ENCODE data around the gene PWWP2A. TPM values are rescaled to one million over a fixed set of nuclear protein-coding genes. Genes with fewer than 3 reads are reported as not detected.

The PWWP2A gene
- total and polyA plus RNA-seq, 2 experiments from 2014 or later = 51.5 to 81.6 TPM

DNA sequence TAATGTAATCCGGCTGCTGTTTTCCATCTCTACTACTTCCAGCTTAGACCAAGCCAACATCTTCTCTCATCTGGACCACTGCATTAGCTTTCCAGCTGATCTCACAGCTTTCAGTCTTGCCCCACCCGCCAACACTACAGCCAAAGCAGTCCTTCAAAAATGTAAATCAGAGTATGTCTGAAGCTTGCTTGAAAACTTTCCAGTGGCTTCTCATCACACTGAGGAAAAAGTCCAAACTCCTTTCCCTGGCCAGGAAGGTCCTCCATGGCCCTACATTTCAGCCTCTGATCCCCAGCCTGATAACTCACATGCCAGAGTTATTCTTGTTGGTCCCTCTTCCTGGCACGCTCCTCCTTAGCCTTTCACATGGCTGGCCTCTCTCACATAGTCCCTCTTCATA lies 71.8 kb downstream of the PWWP2A start:
- no peak overlapping the region for H3K4me3 ChIP-seq
- no peak for ATAC-seq

More for the DNA sequence above, 71.8 kb downstream of the PWWP2A start:
- no peak overlapping the region for H3K4me3 Mint-ChIP-seq
- no peaks in the 10 kb centered on the region for H3K27me3 ChIP-seq (ENCODE audit: insufficient read depth)
- no peaks in the 10 kb centered on the region; the same call in none of the 2 replicates for H3K79me2 ChIP-seq (replicated peaks; ENCODE audit: insufficient read depth)
- peaks cover 32% of the 10 kb centered on the region for H3K4me1 ChIP-seq (ENCODE audit: insufficient read depth)
- no peak overlapping the region for H2AFZ ChIP-seq
- peaks cover 50% of the 10 kb centered on the region for H3K4me1 Mint-ChIP-seq
- H4K20me1 ChIP-seq (replicated peaks; ENCODE audit: insufficient read depth) = no peaks in the 10 kb centered on the region; the same call in 1 of the 2 replicates
- peaks cover 11% of the 10 kb centered on the region; the same call in 1 of the 2 replicates for H3K36me3 ChIP-seq (ENCODE audit: insufficient read depth)
- TF ChIP-seq REST (IDR thresholded peaks at IDR 0.05; ENCODE audit: unreplicated experiment) (no peak), NANOG (IDR thresholded peaks at IDR 0.05; ENCODE audit: borderline replicate concordance) (no peak), ZNF462 (CRISPR knock-in tag; IDR thresholded peaks at IDR 0.05) (no peak), CTCF (conservative IDR thresholded peaks at IDR 0.05; ENCODE audit: low read depth in 2 of 2) (no peak), STAT1 (IDR thresholded peaks at IDR 0.05; ENCODE audit: unreplicated experiment) (no peak), JUNB (IDR thresholded peaks at IDR 0.05; ENCODE audit: unreplicated experiment) (no peak)
- peaks cover 10% of the 10 kb centered on the region for H3K27me3 Mint-ChIP-seq (ENCODE audit: insufficient read depth, low read depth, poor library complexity)
- H3K27ac Mint-ChIP-seq = peak overlapping the region; percentile 25
- no peaks in the 10 kb centered on the region for H3F3A ChIP-seq (replicated peaks; ENCODE audit: low read depth)
- DNase-seq (ENCODE audit: low spot score) = no peak
- H3K9me2 ChIP-seq (ENCODE audit: insufficient read depth) = no peaks in the 10 kb centered on the region
- H3K4me2 ChIP-seq = no peak overlapping the region
- no peak overlapping the region for H3K27ac ChIP-seq (ENCODE audit: low read depth)
- peaks cover 45% of the 10 kb centered on the region for H3K36me3 Mint-ChIP-seq (ENCODE audit: low read depth)
- H3K9me3 Mint-ChIP-seq = no peaks in the 10 kb centered on the region
